T-cell (primary cell): ENCODE data around the gene SESTD1. TPM values are rescaled to one million over a fixed set of nuclear protein-coding genes. Genes with fewer than 3 reads are reported as not detected.

Experiments used
- ATAC-seq, 4 experiments: fragments of 200-7000 bp in 3 of 4; fragments of 150-1000 bp in 1 of 4; cut with Tn5 transposase; replicated peaks in 1 of 4; 1 replicate in 3 of 4; 2 replicates in 1 of 4; pipeline ENCODE4 v1.10.0; 2021; ENCODE audit warnings: moderate library complexity in 3 of 4, mild to moderate bottlenecking in 2 of 4, moderate number of reproducible peaks in 1 of 4
- CTCF ChIA-PET, 2 donors: fragments of 300-600 bp; sonication (Branson Sonifier 250); formaldehyde crosslinking; loops; one replicate each; lab custom pipeline; 2022; ENCODE audit warnings: antibody characterized with exemption in 2 of 2; lab: Charles Lee
- POLR2A ChIA-PET, 2 donors: fragments of 300-600 bp; sonication (Branson Sonifier 250); formaldehyde crosslinking; loops; one replicate each; lab custom pipeline; 2022; ENCODE audit warnings: antibody characterized with exemption in 2 of 2; lab: Charles Lee
- DNase-seq, 35 experiments: peaks; one replicate each; pipeline versions ENCODE4 v3.0.0 to v3.0.0-alpha.2; 2013 to 2023
- H3K27ac ChIP-seq: one replicate; pipeline ENCODE4 v1.5.1; 2013; ENCODE audit warnings: low read length
- H3K27me3 ChIP-seq, 2 experiments: replicated peaks in 1 of 2; 1 replicate in 1 of 2; 2 replicates in 1 of 2; pipeline versions ENCODE4 v1.6.1 to v1.7.0; 2013; ENCODE audit warnings: low read length in 1 of 2, mixed read lengths in 1 of 2; ENCODE audit not compliant: control insufficient read depth in 2 of 2, insufficient read depth in 2 of 2; ENCODE audit errors: extremely low read depth in 1 of 2
- H3K36me3 ChIP-seq, 2 donors: 1 replicate in 1 of 2; 2 replicates in 1 of 2; pipeline versions ENCODE4 v1.6.1 to v1.7.0; 2013; ENCODE audit warnings: low read length in 1 of 2; ENCODE audit not compliant: control insufficient read depth in 2 of 2, insufficient read depth in 1 of 2; ENCODE audit errors: extremely low read depth in 1 of 2
- H3K4me1 ChIP-seq, 2 experiments: 1 replicate in 1 of 2; 2 replicates in 1 of 2; pipeline versions ENCODE4 v1.6.1 to v1.7.0; 2013; ENCODE audit warnings: low read length in 2 of 2, mixed read lengths in 1 of 2; ENCODE audit not compliant: insufficient read depth in 2 of 2, control insufficient read depth in 1 of 2; ENCODE audit errors: extremely low read depth in 1 of 2
- H3K4me3 ChIP-seq, 2 donors: 1 replicate in 1 of 2; 2 replicates in 1 of 2; pipeline versions ENCODE4 v1.5.1 to v1.7.0; 2013; ENCODE audit warnings: mild to moderate bottlenecking in 2 of 2, low read length in 1 of 2, moderate library complexity in 1 of 2; ENCODE audit not compliant: control insufficient read depth in 1 of 2; ENCODE audit errors: extremely low read depth in 1 of 2
- H3K9me3 ChIP-seq: 2 replicates; pipeline ENCODE4 v1.7.0; 2013
- H3K27ac Mint-ChIP-seq, 2 donors: one replicate each; pipeline ENCODE4 v1.8.0; 2020 to 2021; ENCODE audit warnings: mild to moderate bottlenecking in 2 of 2, mixed read lengths in 2 of 2
- H3K27me3 Mint-ChIP-seq, 2 donors: one replicate each; pipeline ENCODE4 v1.8.0; 2021 to 2022; ENCODE audit warnings: mixed read lengths in 2 of 2
- H3K36me3 Mint-ChIP-seq: one replicate; pipeline ENCODE4 v1.8.0; 2021; ENCODE audit warnings: mixed read lengths
- H3K4me1 Mint-ChIP-seq, 3 donors: one replicate each; pipeline ENCODE4 v1.8.0; 2020 to 2022; ENCODE audit warnings: mixed read lengths in 3 of 3, mild to moderate bottlenecking in 1 of 3
- H3K4me3 Mint-ChIP-seq, 3 donors: one replicate each; pipeline ENCODE4 v1.8.0; 2020 to 2022; ENCODE audit warnings: mild to moderate bottlenecking in 3 of 3, mixed read lengths in 3 of 3, moderate library complexity in 3 of 3
- H3K9me3 Mint-ChIP-seq, 3 donors: one replicate each; pipeline ENCODE4 v1.8.0; 2020 to 2022; ENCODE audit warnings: mixed read lengths in 3 of 3
- WGBS: methylation state at CpG from one replicate; pipeline ENCODE4 v1.1.5; 2013; ENCODE audit warnings: missing lambda C conversion rate; ENCODE audit not compliant: insufficient coverage; 5-methylcytosine and 5-hydroxymethylcytosine counted together
- total RNA-seq, 35 experiments: library from RNA in 6 of 35; stranded (reverse) in 6 of 35; fragments of 120-200 nt in 1 of 35; gene quantifications; one replicate each; pipeline versions ENCODE4 v1.2.1 to v1.2.4 and lab custom pipeline; 2013 to 2026

SESTD1 gene
- total RNA-seq, 5 donors from 2014 or later (not counting 1 experiment from before 2014, with no cell fraction given): 4.8 to 13.7 (median 5.5) TPM

- 86% methylated on average over 4 of the region's 4 CpGs for WGBS
- Mint-ChIP-seq H3K27me3 (no peaks in the 10 kb centered on the region), H3K9me3 (no peaks in the 10 kb centered on the region), H3K4me1 (no peaks in the 10 kb centered on the region), H3K27ac (no peak overlapping the region), H3K4me3 (no peak overlapping the region), H3K36me3 (peaks cover 4% of the 10 kb centered on the region)
- Histone ChIP-seq H3K27ac (no peak overlapping the region), H3K36me3 (no peaks in the 10 kb centered on the region), H3K27me3 (no peaks in the 10 kb centered on the region), H3K4me3 (no peak overlapping the region), H3K9me3 (no peaks in the 10 kb centered on the region), H3K4me1 (no peaks in the 10 kb centered on the region)
- ATAC-seq: no peak
- ChIA-PET CTCF (no interaction called here), POLR2A (interaction anchor here in 1 of 2 donors (0.6 kb wide), 1 partner anchor 247 kb away, joined by 4 read pairs; no protein-coding TSS in a partner anchor)
- DNase-seq: no peak
Observed at GRCh38 chr2:179140571-179140970, 124.1 kb downstream of the SESTD1 start.

- no peak for DNase-seq
- H3K27ac Mint-ChIP-seq: no peak overlapping the region
- H3K9me3 Mint-ChIP-seq: no peaks in the 10 kb centered on the region
- H3K4me1 Mint-ChIP-seq: no peaks in the 10 kb centered on the region
- Histone ChIP-seq H3K4me3 (no peak overlapping the region), H3K4me1 (no peaks in the 10 kb centered on the region), H3K27me3 (no peaks in the 10 kb centered on the region), H3K27ac (no peak overlapping the region), H3K36me3 (no peaks in the 10 kb centered on the region), H3K9me3 (no peaks in the 10 kb centered on the region)
- peaks cover 4% of the 10 kb centered on the region for H3K36me3 Mint-ChIP-seq
- ChIA-PET POLR2A (no interaction called here), CTCF (no interaction called here)
- 93% methylated on average over 3 of the region's 4 CpGs for WGBS
- no peak for ATAC-seq
- no peak overlapping the region for H3K4me3 Mint-ChIP-seq
- no peaks in the 10 kb centered on the region for H3K27me3 Mint-ChIP-seq
Observed at GRCh38 chr2:179139506-179139905, 125.1 kb downstream of the SESTD1 start.

- ATAC-seq: no peak
- Histone ChIP-seq H3K9me3 (no peaks in the 10 kb centered on the region), H3K27me3 (no peaks in the 10 kb centered on the region), H3K27ac (no peak overlapping the region), H3K4me1 (no peaks in the 10 kb centered on the region), H3K36me3 (no peaks in the 10 kb centered on the region), H3K4me3 (no peak overlapping the region)
- Mint-ChIP-seq H3K36me3 (no peaks in the 10 kb centered on the region), H3K27ac (no peak overlapping the region), H3K27me3 (no peaks in the 10 kb centered on the region), H3K4me1 (no peaks in the 10 kb centered on the region), H3K4me3 (no peak overlapping the region), H3K9me3 (no peaks in the 10 kb centered on the region)
- CTCF ChIA-PET: no interaction called here
- POLR2A ChIA-PET: no interaction called here
- DNase-seq: no peak
- no CpG with 5 or more reads among the region's 1 CpG for WGBS
Observed at GRCh38 chr2:179137200-179137759, 127.4 kb downstream of the SESTD1 start.

GRCh38 chr2:179133016-179133415 is 131.6 kb downstream of the SESTD1 start:
- H3K4me1 ChIP-seq: no peaks in the 10 kb centered on the region
- H3K27me3 Mint-ChIP-seq: no peaks in the 10 kb centered on the region
- H3K27me3 ChIP-seq: no peaks in the 10 kb centered on the region
- POLR2A ChIA-PET: no interaction called here
- no peaks in the 10 kb centered on the region for H3K4me1 Mint-ChIP-seq
- H3K36me3 ChIP-seq: no peaks in the 10 kb centered on the region
- no peak overlapping the region for H3K4me3 ChIP-seq
- no peaks in the 10 kb centered on the region for H3K9me3 Mint-ChIP-seq
- H3K27ac Mint-ChIP-seq: no peak overlapping the region
- H3K27ac ChIP-seq: no peak overlapping the region
- DNase-seq (no peak), ATAC-seq (no peak)
- no peaks in the 10 kb centered on the region for H3K36me3 Mint-ChIP-seq
- WGBS: no CpG with 5 or more reads among the region's 1 CpG
- CTCF ChIA-PET: interaction anchor here in 1 of 2 donors (1.2 kb wide), 1 partner anchor 242 kb away, joined by 3 read pairs; no protein-coding TSS in a partner anchor
- no peak overlapping the region for H3K4me3 Mint-ChIP-seq
- no peaks in the 10 kb centered on the region for H3K9me3 ChIP-seq

GRCh38 chr2:179132076-179132475 is 132.6 kb downstream of the SESTD1 start:
- no peak overlapping the region for H3K4me3 Mint-ChIP-seq

GRCh38 chr2:179130560-179130959 is 134.1 kb downstream of the SESTD1 start:
- no peaks in the 10 kb centered on the region for H3K27me3 ChIP-seq
- Mint-ChIP-seq H3K27ac (no peak overlapping the region), H3K4me1 (no peaks in the 10 kb centered on the region), H3K36me3 (no peaks in the 10 kb centered on the region), H3K27me3 (no peaks in the 10 kb centered on the region), H3K9me3 (no peaks in the 10 kb centered on the region), H3K4me3 (no peak overlapping the region)
- H3K4me1 ChIP-seq: no peaks in the 10 kb centered on the region
- ATAC-seq (no peak), DNase-seq (no peak)
- ChIA-PET POLR2A (no interaction called here), CTCF (interaction anchor here (1.0 to 1.9 kb wide), 12 partner anchors 15 to 335 kb away, joined by 3 to 30 read pairs (median 6); no protein-coding TSS in a partner anchor)
- H3K4me3 ChIP-seq: no peak overlapping the region
- no peaks in the 10 kb centered on the region for H3K36me3 ChIP-seq
- H3K9me3 ChIP-seq: no peaks in the 10 kb centered on the region
- no peak overlapping the region for H3K27ac ChIP-seq

More at GRCh38 chr2:179132076-179132475, 132.6 kb downstream of the SESTD1 start:
- no peaks in the 10 kb centered on the region for H3K27me3 Mint-ChIP-seq
- Histone ChIP-seq H3K27me3 (no peaks in the 10 kb centered on the region), H3K27ac (no peak overlapping the region), H3K36me3 (no peaks in the 10 kb centered on the region), H3K4me3 (no peak overlapping the region), H3K9me3 (no peaks in the 10 kb centered on the region), H3K4me1 (no peaks in the 10 kb centered on the region)
- H3K4me1 Mint-ChIP-seq: no peaks in the 10 kb centered on the region
- DNase-seq (no peak), ATAC-seq (no peak)
- WGBS: 67% methylated on average over 2 of the region's 2 CpGs
- H3K27ac Mint-ChIP-seq: no peak overlapping the region
- no peaks in the 10 kb centered on the region for H3K36me3 Mint-ChIP-seq
- H3K9me3 Mint-ChIP-seq: no peaks in the 10 kb centered on the region
- POLR2A ChIA-PET: no interaction called here
- CTCF ChIA-PET: no interaction called here
